ENCODE data around the gene ADAT3.
"Not testable (repeated sequence)": the region's sequence is repeated elsewhere in the genome, so short reads cannot be mapped to it uniquely, and the experiment has no call there.

DNA sequence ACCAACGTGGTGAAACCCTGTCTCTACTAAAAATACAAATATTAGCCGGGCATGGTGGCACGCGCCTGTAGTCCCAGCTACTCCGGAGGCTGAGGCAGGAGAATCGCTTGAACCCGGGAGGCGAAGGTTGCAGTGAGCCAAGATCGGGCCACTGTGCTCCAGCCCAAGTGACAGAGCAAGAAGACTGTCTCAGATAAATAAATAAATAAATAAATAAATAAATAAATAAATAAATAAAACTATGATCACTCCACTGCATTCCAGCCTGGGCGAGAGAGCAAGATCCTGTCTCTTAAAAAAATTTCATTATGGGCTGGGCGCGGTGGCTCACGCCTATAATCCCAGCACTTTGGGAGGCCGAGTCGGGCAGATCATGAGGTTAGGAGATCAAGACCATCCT, 18.8 kb upstream of the ADAT3 start:
- TF ChIP-seq, protein P1, sequence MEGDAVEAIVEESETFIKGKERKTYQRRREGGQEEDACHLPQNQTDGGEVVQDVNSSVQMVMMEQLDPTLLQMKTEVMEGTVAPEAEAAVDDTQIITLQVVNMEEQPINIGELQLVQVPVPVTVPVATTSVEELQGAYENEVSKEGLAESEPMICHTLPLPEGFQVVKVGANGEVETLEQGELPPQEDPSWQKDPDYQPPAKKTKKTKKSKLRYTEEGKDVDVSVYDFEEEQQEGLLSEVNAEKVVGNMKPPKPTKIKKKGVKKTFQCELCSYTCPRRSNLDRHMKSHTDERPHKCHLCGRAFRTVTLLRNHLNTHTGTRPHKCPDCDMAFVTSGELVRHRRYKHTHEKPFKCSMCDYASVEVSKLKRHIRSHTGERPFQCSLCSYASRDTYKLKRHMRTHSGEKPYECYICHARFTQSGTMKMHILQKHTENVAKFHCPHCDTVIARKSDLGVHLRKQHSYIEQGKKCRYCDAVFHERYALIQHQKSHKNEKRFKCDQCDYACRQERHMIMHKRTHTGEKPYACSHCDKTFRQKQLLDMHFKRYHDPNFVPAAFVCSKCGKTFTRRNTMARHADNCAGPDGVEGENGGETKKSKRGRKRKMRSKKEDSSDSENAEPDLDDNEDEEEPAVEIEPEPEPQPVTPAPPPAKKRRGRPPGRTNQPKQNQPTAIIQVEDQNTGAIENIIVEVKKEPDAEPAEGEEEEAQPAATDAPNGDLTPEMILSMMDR (IDR thresholded peaks at IDR 0.05): not testable (repeated sequence)
- not testable (repeated sequence) for TF ChIP-seq POLR2A (IDR thresholded peaks at IDR 0.05)

Measured in esophagus squamous epithelium (tissue), 4 donors.